ENCODE data around the gene MTREX. TPM values are rescaled to one million over a fixed set of nuclear protein-coding genes. Genes with fewer than 3 reads are reported as not detected.
A peak's percentile ranks its signal among the peaks of the same experiment; 100 is the strongest.

MTREX gene
- polyA plus RNA-seq, 2 donors: 19.1 to 21.2 TPM

GRCh38 chr5:55446640-55447351, 139.0 kb downstream of the MTREX start:
- Histone ChIP-seq H3K4me1 (ENCODE audit: control insufficient read depth in 2 of 2, insufficient read depth in 2 of 2, low read length in 1 of 2) (no peaks in the 10 kb centered on the region), H3K4me3 (ENCODE audit: low read depth in 1 of 2, low read length in 2 of 2) (no peak overlapping the region), H3K27me3 (ENCODE audit: control insufficient read depth in 1 of 2, insufficient read depth in 2 of 2, low read length in 2 of 2) (no peaks in the 10 kb centered on the region), H3K27ac (ENCODE audit: low read depth in 2 of 2, low read length in 1 of 2) (peak overlapping the region in 1 of 2 donors; percentile 37), H3K36me3 (ENCODE audit: control insufficient read depth in 2 of 2, insufficient read depth in 2 of 2, low read length in 1 of 2) (no peaks in the 10 kb centered on the region), H3K9me3 (ENCODE audit: control insufficient read depth in 2 of 2, insufficient read depth in 1 of 2, low read depth in 1 of 2, low read length in 1 of 2) (no peaks in the 10 kb centered on the region)
- 71 to 73% methylated on average over 8 of the region's 8 CpGs for whole genome bisulfite sequencing, 2 donors

DNA sequence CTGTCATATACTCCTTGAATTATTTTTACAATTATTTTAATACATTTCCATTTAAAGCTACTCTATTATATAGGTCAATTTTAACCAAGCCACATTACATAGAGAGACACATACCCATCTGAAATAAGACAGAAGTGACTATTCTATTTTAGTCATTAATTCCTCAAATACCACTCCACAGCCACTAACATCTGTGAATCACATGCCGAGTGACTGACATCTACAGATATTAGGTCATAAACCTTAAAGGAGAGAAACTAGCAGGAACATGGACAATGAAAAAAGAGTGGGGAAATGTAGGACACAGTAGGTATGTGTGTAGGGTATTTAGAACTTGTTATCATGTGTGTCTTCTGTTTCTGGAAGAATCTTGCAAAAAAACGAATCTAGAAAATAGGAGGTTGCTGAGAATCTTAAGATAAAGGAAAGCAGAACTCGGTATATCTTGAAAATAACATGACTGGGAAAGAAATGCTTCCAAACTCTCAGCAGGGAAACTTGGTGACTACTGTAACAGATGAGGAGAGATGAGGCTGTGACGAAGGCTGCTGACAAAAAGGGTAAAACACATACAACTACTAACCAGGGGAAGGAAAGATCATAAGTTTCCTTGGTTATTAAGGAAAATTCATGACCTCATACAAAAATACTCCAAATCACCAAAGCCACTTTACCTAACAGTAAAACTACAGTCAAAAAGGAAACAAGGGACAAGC, 142.4 kb downstream of the MTREX start:
- 85 to 89% methylated on average over 4 of the region's 4 CpGs for WGBS, 2 donors
- H3K9me3 ChIP-seq (ENCODE audit: control insufficient read depth in 2 of 2, insufficient read depth in 1 of 2, low read depth in 1 of 2, low read length in 1 of 2): no peaks in the 10 kb centered on the region
- H3K27ac ChIP-seq (ENCODE audit: low read depth in 2 of 2, low read length in 1 of 2): no peak overlapping the region
- no peaks in the 10 kb centered on the region for H3K36me3 ChIP-seq (ENCODE audit: control insufficient read depth in 2 of 2, insufficient read depth in 2 of 2, low read length in 1 of 2)
- no peaks in the 10 kb centered on the region for H3K27me3 ChIP-seq (ENCODE audit: control insufficient read depth in 1 of 2, insufficient read depth in 2 of 2, low read length in 2 of 2)
- no peaks in the 10 kb centered on the region for H3K4me1 ChIP-seq (ENCODE audit: control insufficient read depth in 2 of 2, insufficient read depth in 2 of 2, low read length in 1 of 2)
- no peak overlapping the region for H3K4me3 ChIP-seq (ENCODE audit: low read depth in 1 of 2, low read length in 2 of 2)

- Histone ChIP-seq H3K4me1 (ENCODE audit: control insufficient read depth in 2 of 2, insufficient read depth in 2 of 2, low read length in 1 of 2) (no peaks in the 10 kb centered on the region), H3K27me3 (ENCODE audit: control insufficient read depth in 1 of 2, insufficient read depth in 2 of 2, low read length in 2 of 2) (no peaks in the 10 kb centered on the region), H3K4me3 (ENCODE audit: low read depth in 1 of 2, low read length in 2 of 2) (no peak overlapping the region), H3K36me3 (ENCODE audit: control insufficient read depth in 2 of 2, insufficient read depth in 2 of 2, low read length in 1 of 2) (no peaks in the 10 kb centered on the region), H3K9me3 (ENCODE audit: control insufficient read depth in 2 of 2, insufficient read depth in 1 of 2, low read depth in 1 of 2, low read length in 1 of 2) (no peaks in the 10 kb centered on the region), H3K27ac (ENCODE audit: low read depth in 2 of 2, low read length in 1 of 2) (no peak overlapping the region)
- 95 to 96% methylated on average over 2 of the region's 2 CpGs for WGBS, 2 donors
Observed at GRCh38 chr5:55451976-55452375, 144.2 kb downstream of the MTREX start.

DNA sequence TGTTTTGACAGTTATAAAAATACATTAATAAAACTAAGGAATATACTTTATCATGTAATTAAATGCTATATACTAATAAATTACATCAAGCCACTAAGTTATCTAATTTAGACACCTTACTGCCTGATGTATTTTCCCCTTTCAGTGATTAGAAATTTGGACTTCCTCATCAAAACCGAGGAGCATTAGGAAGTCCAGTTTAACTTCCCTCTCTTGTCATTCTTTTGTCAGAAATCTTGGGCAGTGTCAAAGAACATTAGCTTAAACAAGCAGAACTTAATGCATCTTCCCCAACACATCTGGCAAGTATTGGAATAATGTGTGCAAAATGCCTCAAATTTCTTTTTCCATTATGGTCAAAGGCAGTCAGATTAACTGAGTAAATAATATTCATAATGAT, 145.4 kb downstream of the MTREX start:
- no peak overlapping the region for H3K4me3 ChIP-seq (ENCODE audit: low read depth in 1 of 2, low read length in 2 of 2)
- no peak overlapping the region for H3K27ac ChIP-seq (ENCODE audit: low read depth in 2 of 2, low read length in 1 of 2)
- H3K27me3 ChIP-seq (ENCODE audit: control insufficient read depth in 1 of 2, insufficient read depth in 2 of 2, low read length in 2 of 2): no peaks in the 10 kb centered on the region
- no peaks in the 10 kb centered on the region for H3K36me3 ChIP-seq (ENCODE audit: control insufficient read depth in 2 of 2, insufficient read depth in 2 of 2, low read length in 1 of 2)
- no peaks in the 10 kb centered on the region for H3K9me3 ChIP-seq (ENCODE audit: control insufficient read depth in 2 of 2, insufficient read depth in 1 of 2, low read depth in 1 of 2, low read length in 1 of 2)
- WGBS, 2 donors: 47 to 55% methylated on average over 1 of the region's 1 CpG
- no peaks in the 10 kb centered on the region for H3K4me1 ChIP-seq (ENCODE audit: control insufficient read depth in 2 of 2, insufficient read depth in 2 of 2, low read length in 1 of 2)

DNA sequence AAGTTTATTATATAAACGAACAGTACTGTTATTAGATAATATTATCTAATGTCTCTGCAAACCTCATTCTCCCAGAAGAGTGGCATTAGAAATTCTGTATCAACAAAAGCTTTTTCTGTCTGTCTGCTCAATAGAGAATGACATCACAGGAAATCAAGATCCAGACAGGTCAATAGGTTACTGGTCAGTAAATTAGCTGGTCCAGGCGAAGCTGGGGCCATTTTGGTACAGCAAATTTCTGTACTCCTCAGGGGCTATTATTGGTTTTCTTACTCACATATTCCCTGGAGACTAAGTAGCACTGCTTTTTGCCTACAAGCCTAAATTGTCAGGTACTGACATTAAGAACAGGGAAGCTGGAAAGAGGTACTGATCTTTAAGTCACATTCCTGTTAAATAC, 146.5 kb downstream of the MTREX start:
- Histone ChIP-seq H3K27me3 (ENCODE audit: control insufficient read depth in 1 of 2, insufficient read depth in 2 of 2, low read length in 2 of 2) (no peaks in the 10 kb centered on the region), H3K4me1 (ENCODE audit: control insufficient read depth in 2 of 2, insufficient read depth in 2 of 2, low read length in 1 of 2) (no peaks in the 10 kb centered on the region), H3K36me3 (ENCODE audit: control insufficient read depth in 2 of 2, insufficient read depth in 2 of 2, low read length in 1 of 2) (no peaks in the 10 kb centered on the region), H3K9me3 (ENCODE audit: control insufficient read depth in 2 of 2, insufficient read depth in 1 of 2, low read depth in 1 of 2, low read length in 1 of 2) (no peaks in the 10 kb centered on the region), H3K27ac (ENCODE audit: low read depth in 2 of 2, low read length in 1 of 2) (no peak overlapping the region), H3K4me3 (ENCODE audit: low read depth in 1 of 2, low read length in 2 of 2) (no peak overlapping the region)
- WGBS, 2 donors: 68% methylated on average over 2 of the region's 2 CpGs

DNA sequence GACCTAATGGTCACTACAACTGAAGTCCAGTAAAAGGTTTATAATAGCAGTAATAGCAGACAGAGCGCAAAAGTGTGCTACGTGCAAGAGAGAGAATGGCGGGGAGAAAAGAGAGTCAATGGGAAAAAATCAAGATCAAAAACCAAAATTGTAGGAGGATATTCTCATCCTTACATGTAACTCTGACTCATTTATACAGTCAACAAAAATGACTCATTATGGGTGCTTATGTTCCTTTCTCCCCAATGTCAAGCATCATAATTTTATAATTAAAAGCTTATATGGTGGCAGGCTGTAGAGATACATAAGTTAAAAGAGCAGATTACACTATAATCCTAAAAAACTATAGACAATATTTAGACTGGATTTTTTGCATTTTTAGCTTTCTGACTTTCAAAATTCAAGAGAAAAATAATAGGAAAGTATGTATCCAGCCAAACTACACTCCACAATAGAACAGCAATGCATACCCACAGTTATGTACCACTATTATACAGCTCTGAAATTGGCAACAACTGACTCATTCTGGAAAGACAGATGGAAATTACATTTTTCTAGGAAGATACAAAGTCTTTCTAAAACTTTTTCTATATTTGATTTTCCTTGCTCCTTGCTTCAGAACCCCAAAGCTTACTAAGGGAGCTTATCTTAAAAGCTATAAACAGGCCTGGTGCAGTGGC, 148.6 kb downstream of the MTREX start:
- no peaks in the 10 kb centered on the region for H3K27me3 ChIP-seq (ENCODE audit: control insufficient read depth in 1 of 2, insufficient read depth in 2 of 2, low read length in 2 of 2)
- WGBS, 2 donors: 90 to 91% methylated on average over 3 of the region's 3 CpGs
- H3K4me1 ChIP-seq (ENCODE audit: control insufficient read depth in 2 of 2, insufficient read depth in 2 of 2, low read length in 1 of 2): no peaks in the 10 kb centered on the region
- no peak overlapping the region for H3K4me3 ChIP-seq (ENCODE audit: low read depth in 1 of 2, low read length in 2 of 2)
- no peaks in the 10 kb centered on the region for H3K36me3 ChIP-seq (ENCODE audit: control insufficient read depth in 2 of 2, insufficient read depth in 2 of 2, low read length in 1 of 2)
- no peak overlapping the region for H3K27ac ChIP-seq (ENCODE audit: low read depth in 2 of 2, low read length in 1 of 2)
- no peaks in the 10 kb centered on the region for H3K9me3 ChIP-seq (ENCODE audit: control insufficient read depth in 2 of 2, insufficient read depth in 1 of 2, low read depth in 1 of 2, low read length in 1 of 2)

- Histone ChIP-seq H3K4me3 (ENCODE audit: low read depth in 1 of 2, low read length in 2 of 2) (no peak overlapping the region), H3K4me1 (ENCODE audit: control insufficient read depth in 2 of 2, insufficient read depth in 2 of 2, low read length in 1 of 2) (no peaks in the 10 kb centered on the region), H3K27me3 (ENCODE audit: control insufficient read depth in 1 of 2, insufficient read depth in 2 of 2, low read length in 2 of 2) (no peaks in the 10 kb centered on the region), H3K27ac (ENCODE audit: low read depth in 2 of 2, low read length in 1 of 2) (no peak overlapping the region), H3K9me3 (ENCODE audit: control insufficient read depth in 2 of 2, insufficient read depth in 1 of 2, low read depth in 1 of 2, low read length in 1 of 2) (no peaks in the 10 kb centered on the region), H3K36me3 (ENCODE audit: control insufficient read depth in 2 of 2, insufficient read depth in 2 of 2, low read length in 1 of 2) (peaks cover 0 to 2% of the 10 kb centered on the region in 2 donors)
- WGBS, 2 donors: 85 to 91% methylated on average over 2 of the region's 2 CpGs
Observed at GRCh38 chr5:55459572-55459971, 151.8 kb downstream of the MTREX start.

DNA sequence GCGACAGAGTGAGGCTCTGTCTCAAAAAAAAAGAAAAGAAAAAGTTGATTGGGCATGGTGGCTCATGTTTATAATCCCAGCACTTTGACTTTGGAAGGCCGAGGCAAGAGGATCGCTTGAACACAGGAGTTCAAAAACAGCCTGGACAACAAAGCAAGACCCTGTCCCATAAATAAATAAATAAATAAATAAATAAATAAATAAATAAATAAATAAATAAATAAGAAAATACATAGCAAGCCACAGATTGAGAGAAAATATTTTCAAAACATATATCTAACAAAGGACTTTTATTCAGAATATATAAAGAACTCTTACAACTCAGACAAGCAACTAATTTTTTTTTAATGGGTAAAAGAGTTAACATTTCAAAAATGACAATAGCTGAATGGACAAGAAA, 155.8 kb downstream of the MTREX start:
- Histone ChIP-seq H3K9me3 (ENCODE audit: control insufficient read depth in 2 of 2, insufficient read depth in 1 of 2, low read depth in 1 of 2, low read length in 1 of 2) (no peaks in the 10 kb centered on the region), H3K4me3 (ENCODE audit: low read depth in 1 of 2, low read length in 2 of 2) (no peak overlapping the region), H3K4me1 (ENCODE audit: control insufficient read depth in 2 of 2, insufficient read depth in 2 of 2, low read length in 1 of 2) (no peaks in the 10 kb centered on the region), H3K27ac (ENCODE audit: low read depth in 2 of 2, low read length in 1 of 2) (no peak overlapping the region), H3K27me3 (ENCODE audit: control insufficient read depth in 1 of 2, insufficient read depth in 2 of 2, low read length in 2 of 2) (no peaks in the 10 kb centered on the region), H3K36me3 (ENCODE audit: control insufficient read depth in 2 of 2, insufficient read depth in 2 of 2, low read length in 1 of 2) (peaks cover 0 to 2% of the 10 kb centered on the region in 2 donors)
- WGBS, 2 donors: 99 to 100% methylated on average over 3 of the region's 3 CpGs

- H3K9me3 ChIP-seq (ENCODE audit: control insufficient read depth in 2 of 2, insufficient read depth in 1 of 2, low read depth in 1 of 2, low read length in 1 of 2): no peaks in the 10 kb centered on the region
- no peaks in the 10 kb centered on the region for H3K36me3 ChIP-seq (ENCODE audit: control insufficient read depth in 2 of 2, insufficient read depth in 2 of 2, low read length in 1 of 2)
- no peak overlapping the region for H3K4me3 ChIP-seq (ENCODE audit: low read depth in 1 of 2, low read length in 2 of 2)
- H3K4me1 ChIP-seq (ENCODE audit: control insufficient read depth in 2 of 2, insufficient read depth in 2 of 2, low read length in 1 of 2): no peaks in the 10 kb centered on the region
- H3K27ac ChIP-seq (ENCODE audit: low read depth in 2 of 2, low read length in 1 of 2): no peak overlapping the region
- WGBS, 2 donors: 57 to 76% methylated on average over 5 of the region's 5 CpGs
- H3K27me3 ChIP-seq (ENCODE audit: control insufficient read depth in 1 of 2, insufficient read depth in 2 of 2, low read length in 2 of 2): no peaks in the 10 kb centered on the region
Observed at GRCh38 chr5:55467862-55468551, 160.2 kb downstream of the MTREX start.

Data from esophagus (tissue), 2 donors.